Activated CD4-positive, alpha-beta T cell treated with anti-CD3 and anti-CD28 coated beads, Interleukin-2, amount 10 ng/mL, durations not matched to agents 24 days and 14 days (primary cell): Measurements from ENCODE around the gene TYR. TPM values are rescaled to one million over a fixed set of nuclear protein-coding genes. Genes with fewer than 3 reads are reported as not detected.
"Not testable (repeated sequence)": the region's sequence is repeated elsewhere in the genome, so short reads cannot be mapped to it uniquely, and the experiment has no call there.

Experiments used
- DNase-seq: peaks from one replicate; pipeline ENCODE4 v3.0.0; 2022
- H3K27ac Mint-ChIP-seq: one replicate; pipeline ENCODE4 v1.8.0; 2022; ENCODE audit warnings: mild to moderate bottlenecking, mixed read lengths
- H3K27me3 Mint-ChIP-seq: one replicate; pipeline ENCODE4 v1.8.0; 2022; ENCODE audit warnings: mixed read lengths
- H3K36me3 Mint-ChIP-seq: one replicate; pipeline ENCODE4 v1.8.0; 2022; ENCODE audit warnings: low read depth, mild to moderate bottlenecking, mixed read lengths
- H3K4me1 Mint-ChIP-seq: one replicate; pipeline ENCODE4 v1.8.0; 2021; ENCODE audit warnings: mixed read lengths
- H3K4me3 Mint-ChIP-seq: one replicate; pipeline ENCODE4 v1.8.0; 2022; ENCODE audit warnings: mild to moderate bottlenecking, moderate library complexity, mixed read lengths
- H3K9me3 Mint-ChIP-seq: one replicate; pipeline ENCODE4 v1.8.0; 2021; ENCODE audit warnings: mixed read lengths
- intact Hi-C: fragments of 100-400 bp; cut with micrococcal nuclease; formaldehyde crosslinking; loops from one replicate; pipeline ENCODE4 v1.15.1; 2023
- total RNA-seq: library from RNA; stranded (reverse); gene quantifications from 2 replicates; pipeline ENCODE4 v1.2.3, GENCODE V29; 2022

The TYR gene
- total RNA-seq, 1 donor from 2014 or later, result not detected

DNA sequence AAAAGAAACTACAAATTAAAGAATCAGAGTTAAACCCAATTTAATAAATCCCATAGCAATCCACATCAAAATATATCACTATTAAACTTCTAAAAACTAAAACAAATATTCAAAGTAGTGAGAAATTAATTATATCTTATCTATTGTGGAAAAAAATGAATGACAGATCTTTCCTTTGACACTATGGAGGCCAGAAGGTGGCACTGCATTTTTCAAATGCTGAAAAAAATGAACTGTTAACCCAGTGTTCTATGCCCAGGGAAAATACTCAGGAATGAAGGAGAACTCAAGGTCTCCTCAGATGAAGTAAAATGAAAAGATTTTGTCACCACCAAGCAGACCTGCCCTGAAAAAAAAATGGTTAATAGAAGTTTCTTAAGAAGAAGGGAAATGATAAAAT lies 27.7 kb downstream of the TYR start:
- no peak overlapping the region for H3K4me3 Mint-ChIP-seq
- intact Hi-C loops, result no loop called here
- H3K27ac Mint-ChIP-seq, result no peak overlapping the region
- no peak for DNase-seq
- H3K4me1 Mint-ChIP-seq, result no peaks in the 10 kb centered on the region
- no peaks in the 10 kb centered on the region for H3K9me3 Mint-ChIP-seq
- no peaks in the 10 kb centered on the region for H3K27me3 Mint-ChIP-seq
- H3K36me3 Mint-ChIP-seq, result no peaks in the 10 kb centered on the region

DNA sequence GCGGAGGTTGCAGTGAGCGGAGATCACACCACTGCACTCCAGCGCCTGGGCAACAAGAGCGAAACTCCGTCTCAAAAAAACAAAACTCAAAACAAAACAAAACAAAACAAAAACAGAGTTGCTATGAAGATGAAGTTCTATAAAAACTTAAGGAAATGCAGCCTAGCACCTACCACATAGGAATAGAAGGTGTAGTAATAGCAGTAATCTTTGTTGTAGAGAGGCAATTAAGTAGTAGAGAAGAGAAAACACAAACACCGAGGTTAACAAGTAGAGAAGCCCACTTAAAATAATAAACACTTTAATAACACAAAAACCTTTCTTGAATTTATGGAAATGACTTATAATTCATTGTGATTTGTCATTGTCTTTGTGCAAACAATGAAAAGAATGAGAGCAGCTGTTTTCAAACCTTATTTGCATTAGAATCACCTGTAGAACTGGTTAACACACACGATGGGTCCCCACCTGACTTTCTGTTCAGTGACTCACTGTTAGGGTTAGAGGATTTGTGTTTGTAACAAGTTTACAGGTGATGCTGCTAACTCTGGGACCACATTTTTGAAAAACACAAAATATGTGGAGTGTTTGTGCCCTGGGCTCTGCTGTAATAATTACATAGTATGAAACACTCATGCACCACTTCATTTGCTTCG lies 43.1 kb downstream of the TYR start:
- Mint-ChIP-seq H3K27ac (no peak overlapping the region), H3K9me3 (no peaks in the 10 kb centered on the region), H3K27me3 (no peaks in the 10 kb centered on the region), H3K4me3 (no peak overlapping the region), H3K36me3 (no peaks in the 10 kb centered on the region), H3K4me1 (no peaks in the 10 kb centered on the region)
- no peak for DNase-seq
- intact Hi-C loops, result no loop called here

DNA sequence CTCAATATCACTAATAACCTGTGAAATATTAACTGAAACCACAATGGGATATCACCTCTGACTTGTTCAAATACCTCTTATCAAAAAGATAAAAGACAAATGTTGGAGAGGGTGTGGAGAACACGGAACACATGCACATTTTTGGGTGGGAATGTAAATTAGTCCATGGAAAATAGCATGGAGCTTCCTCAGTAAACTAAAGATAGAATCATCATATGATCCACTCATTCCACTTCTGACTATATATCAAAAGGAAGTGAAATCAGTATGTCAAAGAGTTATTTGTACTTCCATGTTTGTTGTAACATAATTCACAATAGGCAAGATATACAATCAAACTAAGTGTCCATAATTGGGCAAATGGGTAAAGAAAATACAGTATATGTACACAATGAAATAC lies 57.4 kb downstream of the TYR start:
- Mint-ChIP-seq H3K27ac (no peak overlapping the region), H3K9me3 (no peaks in the 10 kb centered on the region), H3K27me3 (no peaks in the 10 kb centered on the region), H3K4me3 (no peak overlapping the region), H3K36me3 (no peaks in the 10 kb centered on the region), H3K4me1 (no peaks in the 10 kb centered on the region)
- DNase-seq, result no peak
- intact Hi-C loops, result no loop called here

DNA sequence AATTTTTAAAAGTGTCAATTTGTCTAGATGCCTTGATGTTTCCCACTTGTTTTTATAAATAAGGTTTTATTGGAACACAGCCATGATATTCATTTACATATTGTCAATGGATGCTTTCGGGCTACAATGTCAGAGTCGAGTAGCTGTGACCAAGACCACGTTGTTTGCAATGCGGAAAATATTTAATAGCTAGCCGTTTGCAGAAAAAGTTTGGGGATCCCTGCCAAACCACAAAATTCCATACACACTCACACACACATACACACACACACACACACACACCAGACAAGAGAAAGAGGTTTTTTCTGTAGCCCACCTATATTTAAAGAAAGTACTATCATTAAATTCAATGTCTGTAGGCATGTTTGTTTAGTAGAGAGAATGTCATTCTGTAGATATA lies 58.3 kb downstream of the TYR start:
- intact Hi-C loops, result no loop called here
- Mint-ChIP-seq H3K36me3 (no peaks in the 10 kb centered on the region), H3K27me3 (no peaks in the 10 kb centered on the region), H3K4me3 (no peak overlapping the region), H3K27ac (no peak overlapping the region), H3K4me1 (no peaks in the 10 kb centered on the region), H3K9me3 (no peaks in the 10 kb centered on the region)
- no peak for DNase-seq

DNA sequence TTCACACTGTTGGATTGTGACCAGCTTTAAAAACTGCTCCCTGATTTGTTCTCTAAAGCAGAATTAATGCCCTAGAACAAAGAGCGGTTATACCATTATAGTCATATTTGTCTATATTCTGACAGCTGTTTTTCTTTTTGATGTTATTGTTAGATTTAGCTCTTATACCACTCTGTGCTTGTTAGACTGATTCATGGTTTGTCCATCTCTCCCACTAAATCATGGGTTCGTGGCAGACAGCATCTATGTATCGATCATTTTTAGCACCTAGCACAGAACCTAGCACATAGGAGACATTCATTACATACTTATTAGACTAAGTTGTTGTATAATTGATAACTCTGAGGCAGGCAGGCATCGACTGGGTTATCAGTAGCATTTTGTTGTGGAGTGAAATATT lies 69.3 kb downstream of the TYR start:
- H3K36me3 Mint-ChIP-seq, H3K4me1 Mint-ChIP-seq, H3K9me3 Mint-ChIP-seq, H3K27ac Mint-ChIP-seq, intact Hi-C loops, DNase-seq, H3K4me3 Mint-ChIP-seq, H3K27me3 Mint-ChIP-seq: not testable (repeated sequence)

DNA sequence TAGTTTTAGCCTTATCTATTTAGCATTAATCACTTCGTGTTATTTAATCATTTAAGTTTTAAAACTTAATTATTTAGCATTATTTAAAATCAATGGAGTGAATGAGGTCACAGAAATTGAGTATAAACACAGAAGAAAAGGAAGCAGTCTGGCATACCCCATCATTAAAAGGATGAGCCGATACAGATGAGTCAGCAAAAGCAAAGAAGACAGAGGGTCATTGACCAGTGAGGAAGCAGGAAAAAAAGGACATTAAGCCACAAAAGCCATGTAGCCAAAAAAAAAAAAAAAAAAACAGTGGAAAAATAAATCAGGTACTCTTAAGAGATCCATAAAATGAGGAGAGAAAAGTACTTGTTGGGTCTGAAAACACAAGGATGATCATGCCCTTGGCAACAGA lies 71.5 kb downstream of the TYR start:
- no peaks in the 10 kb centered on the region for H3K4me1 Mint-ChIP-seq
- DNase-seq, result no peak
- no peaks in the 10 kb centered on the region for H3K9me3 Mint-ChIP-seq
- no peak overlapping the region for H3K4me3 Mint-ChIP-seq
- H3K27me3 Mint-ChIP-seq, result no peaks in the 10 kb centered on the region
- no peak overlapping the region for H3K27ac Mint-ChIP-seq
- intact Hi-C loops, result no loop called here
- no peaks in the 10 kb centered on the region for H3K36me3 Mint-ChIP-seq

DNA sequence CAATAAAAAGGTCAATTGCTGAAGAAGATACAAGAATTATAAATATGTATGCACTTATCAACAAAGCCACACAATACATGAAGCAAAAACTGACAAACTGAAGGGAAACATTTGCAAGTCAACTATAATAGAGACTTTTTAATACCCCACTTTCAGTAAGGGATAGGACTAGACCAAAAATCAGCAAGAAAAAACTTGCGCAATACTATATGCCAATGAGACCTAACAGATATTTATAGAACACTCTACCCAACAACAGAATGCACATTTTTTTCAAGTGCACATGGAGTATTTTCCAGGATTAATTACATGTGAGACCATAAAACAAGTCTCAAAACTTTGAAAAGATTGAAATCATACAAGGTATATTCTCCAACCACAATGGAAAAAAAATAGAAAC lies 83.8 kb downstream of the TYR start:
- not testable (repeated sequence) for H3K27me3 Mint-ChIP-seq, H3K9me3 Mint-ChIP-seq, DNase-seq

DNA sequence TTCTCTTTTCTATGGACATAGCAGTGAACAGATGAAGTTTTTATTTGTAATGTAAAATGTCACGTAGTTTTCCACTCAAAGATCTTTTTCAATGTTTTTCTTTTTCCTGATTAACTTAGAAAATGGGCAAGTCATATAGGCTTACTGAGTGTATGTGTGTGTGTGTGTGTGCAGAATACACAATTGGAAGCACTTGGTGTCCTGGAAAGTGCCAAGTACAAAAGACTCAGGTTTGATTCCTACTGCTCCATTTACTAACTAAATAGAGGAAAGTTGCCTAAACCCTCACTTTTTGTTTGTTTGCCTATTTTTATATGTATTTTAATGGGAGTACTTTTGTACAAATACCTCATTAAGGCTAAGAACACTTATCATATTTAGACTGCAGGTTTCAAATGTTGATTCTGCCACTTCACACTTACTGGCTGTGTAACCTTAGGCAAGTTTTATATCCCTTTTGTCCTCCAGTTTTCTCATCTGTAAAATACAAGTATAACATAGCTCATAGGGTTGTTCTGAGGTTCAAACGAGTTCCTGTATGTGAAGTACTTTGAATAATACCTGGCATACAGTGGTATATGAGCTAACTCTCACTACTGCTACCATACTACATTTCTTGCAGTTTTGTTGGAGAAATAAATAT lies 90.1 kb downstream of the TYR start:
- DNase-seq, result no peak
- Mint-ChIP-seq H3K9me3 (no peaks in the 10 kb centered on the region), H3K27me3 (no peaks in the 10 kb centered on the region), H3K27ac (no peak overlapping the region), H3K36me3 (no peaks in the 10 kb centered on the region), H3K4me3 (no peak overlapping the region), H3K4me1 (no peaks in the 10 kb centered on the region)
- intact Hi-C loops, result no loop called here

More for the DNA sequence above, 83.8 kb downstream of the TYR start:
- H3K27ac Mint-ChIP-seq, H3K36me3 Mint-ChIP-seq, intact Hi-C loops, H3K4me1 Mint-ChIP-seq, H3K4me3 Mint-ChIP-seq: not testable (repeated sequence)

DNA sequence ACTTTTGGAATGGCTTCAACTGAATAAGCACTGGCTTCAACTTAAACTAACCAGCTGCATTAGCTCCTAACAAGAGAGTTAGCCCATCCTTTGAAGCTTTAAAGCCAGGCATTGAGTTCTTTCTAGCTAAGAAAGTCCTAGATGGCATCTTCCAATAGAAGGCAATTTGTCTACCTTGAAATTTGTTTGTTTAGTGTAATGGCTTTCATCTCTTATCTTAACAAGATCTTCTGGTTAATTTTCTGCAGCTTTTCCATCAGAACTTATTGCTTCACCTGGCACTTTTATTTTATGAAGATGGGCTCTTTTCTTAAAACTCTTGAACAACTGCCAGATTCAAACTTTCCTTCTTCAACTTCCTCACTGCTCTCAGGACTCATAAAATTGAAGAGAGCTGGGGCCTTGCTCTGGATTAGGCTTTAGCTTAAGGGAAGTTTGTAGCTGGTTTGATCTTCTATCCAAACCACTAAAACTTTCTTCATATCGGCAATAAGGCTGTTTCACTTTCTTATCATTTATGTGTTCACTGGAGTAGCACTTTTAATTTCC lies 94.9 kb downstream of the TYR start:
- H3K27me3 Mint-ChIP-seq, H3K36me3 Mint-ChIP-seq, H3K4me3 Mint-ChIP-seq, H3K27ac Mint-ChIP-seq, H3K9me3 Mint-ChIP-seq, DNase-seq, intact Hi-C loops, H3K4me1 Mint-ChIP-seq: not testable (repeated sequence)

DNA sequence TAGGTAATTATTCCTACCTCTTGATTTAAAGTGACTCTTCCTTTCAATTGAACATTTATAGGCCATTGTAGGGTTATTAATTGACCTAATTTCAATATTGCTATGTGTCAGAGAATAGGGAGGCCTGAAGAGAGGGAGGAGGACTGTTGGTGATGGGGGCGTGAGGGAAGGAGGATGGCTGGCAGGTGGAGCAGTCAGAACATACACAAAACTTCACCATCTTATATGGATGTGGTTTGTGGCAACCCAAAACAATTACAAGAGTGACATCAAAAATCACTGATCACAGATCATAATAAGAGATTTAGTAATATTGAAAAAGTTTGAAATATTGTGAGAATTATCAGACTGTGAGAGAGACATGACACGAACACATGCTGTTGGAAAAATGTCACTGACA lies 95.5 kb downstream of the TYR start:
- H3K27ac Mint-ChIP-seq, DNase-seq, intact Hi-C loops, H3K27me3 Mint-ChIP-seq, H3K36me3 Mint-ChIP-seq, H3K4me3 Mint-ChIP-seq, H3K4me1 Mint-ChIP-seq, H3K9me3 Mint-ChIP-seq: not testable (repeated sequence)

DNA sequence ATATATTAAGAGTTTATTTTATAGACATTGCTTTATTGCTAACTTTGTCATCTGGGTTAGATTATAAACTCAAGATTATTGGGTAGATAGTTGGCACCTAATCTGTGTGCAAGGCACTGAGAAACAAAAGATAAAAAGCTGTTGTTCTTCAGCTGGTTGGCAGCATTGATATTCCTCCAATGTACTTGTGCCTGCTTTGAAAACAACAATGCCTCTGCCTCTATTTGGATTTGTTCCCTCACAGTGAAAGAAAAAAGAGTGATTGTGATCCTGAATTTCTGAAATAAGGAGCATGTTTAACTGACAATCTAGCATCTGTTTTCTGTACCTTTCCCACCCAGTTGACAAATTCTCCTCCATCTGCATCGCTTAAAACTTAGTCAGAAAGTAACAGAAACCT lies 98.3 kb downstream of the TYR start:
- no peaks in the 10 kb centered on the region for H3K9me3 Mint-ChIP-seq
- no peak overlapping the region for H3K27ac Mint-ChIP-seq
- no peaks in the 10 kb centered on the region for H3K27me3 Mint-ChIP-seq
- H3K4me1 Mint-ChIP-seq, result no peaks in the 10 kb centered on the region
- H3K36me3 Mint-ChIP-seq, result no peaks in the 10 kb centered on the region
- no peak for DNase-seq
- intact Hi-C loops, result no loop called here
- no peak overlapping the region for H3K4me3 Mint-ChIP-seq

DNA sequence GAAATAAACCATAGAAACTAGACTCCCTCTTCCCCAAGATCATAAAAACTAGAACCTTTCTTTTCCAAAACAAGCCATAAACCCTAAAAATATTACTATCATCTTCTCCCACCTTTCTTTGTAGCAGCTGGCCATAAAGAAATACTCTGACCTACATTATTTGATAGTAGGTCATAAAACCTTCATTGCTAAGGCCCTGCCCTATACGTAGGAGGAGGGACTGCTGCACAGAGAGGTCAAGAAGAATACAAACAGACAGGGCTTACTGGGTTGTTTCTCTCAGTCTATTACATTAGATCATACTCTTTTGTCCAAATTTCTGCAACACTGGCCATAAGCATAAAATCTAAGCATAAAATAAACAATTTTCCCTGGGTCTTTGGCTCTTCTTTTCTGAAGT lies 101.5 kb downstream of the TYR start:
- no peaks in the 10 kb centered on the region for H3K27me3 Mint-ChIP-seq
- no peak overlapping the region for H3K4me3 Mint-ChIP-seq
- no peak overlapping the region for H3K27ac Mint-ChIP-seq
- H3K4me1 Mint-ChIP-seq, result no peaks in the 10 kb centered on the region
- DNase-seq, result no peak
- intact Hi-C loops, result no loop called here
- peaks cover 3% of the 10 kb centered on the region for H3K9me3 Mint-ChIP-seq
- H3K36me3 Mint-ChIP-seq, result no peaks in the 10 kb centered on the region

DNA sequence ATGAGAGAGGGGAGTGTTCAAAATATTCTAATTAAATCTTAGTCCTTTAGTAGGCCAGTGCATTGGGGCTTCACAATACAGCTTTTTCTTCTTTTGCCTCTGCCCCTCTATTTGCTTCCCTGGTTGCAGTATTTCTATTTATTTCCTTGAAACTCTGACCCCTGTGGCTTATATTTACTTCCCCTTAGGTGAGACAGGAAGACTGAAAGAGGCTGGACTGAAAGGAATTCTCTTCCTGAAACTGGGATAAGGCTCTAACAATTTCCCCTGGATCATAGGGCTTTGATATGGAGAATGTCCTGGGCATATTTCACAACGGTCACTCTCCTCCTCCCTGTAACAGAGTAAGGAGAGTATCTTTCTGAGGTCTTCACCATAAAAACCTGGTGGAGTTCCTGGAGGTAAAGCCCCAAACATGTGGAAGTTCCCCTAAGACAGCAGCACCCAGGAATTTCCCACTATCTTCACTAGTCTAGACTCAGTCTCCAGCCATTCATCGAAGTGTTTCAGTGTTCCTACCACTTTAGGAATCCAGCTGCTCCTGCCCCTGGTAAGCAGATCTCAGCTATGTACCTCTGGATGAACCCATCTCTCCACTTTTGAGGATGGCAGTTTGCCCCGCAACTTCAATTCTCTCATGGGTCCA lies 103.5 kb downstream of the TYR start:
- H3K27ac Mint-ChIP-seq, H3K4me3 Mint-ChIP-seq, H3K36me3 Mint-ChIP-seq, H3K27me3 Mint-ChIP-seq, H3K4me1 Mint-ChIP-seq, H3K9me3 Mint-ChIP-seq, DNase-seq, intact Hi-C loops: not testable (repeated sequence)

DNA sequence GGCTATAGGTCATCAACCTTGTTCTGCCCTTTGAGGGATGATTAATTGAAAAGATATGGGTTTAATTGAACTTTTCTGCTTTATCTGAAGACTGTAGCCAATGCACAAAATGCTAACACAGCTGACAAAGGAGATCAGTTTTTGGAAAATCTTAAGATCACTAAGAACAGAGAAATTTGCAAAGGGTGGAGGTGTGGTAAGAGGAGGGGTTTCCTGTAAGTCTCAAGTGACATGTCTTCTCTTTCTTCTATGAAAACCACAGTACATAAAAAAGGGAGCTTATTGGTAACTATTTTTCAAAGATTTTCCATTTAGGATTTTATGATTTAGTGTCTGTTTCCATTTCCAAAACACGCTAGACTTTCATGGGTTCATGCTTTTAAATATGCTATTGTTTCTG lies 108.9 kb downstream of the TYR start:
- DNase-seq, H3K27ac Mint-ChIP-seq, H3K9me3 Mint-ChIP-seq, H3K27me3 Mint-ChIP-seq, H3K4me3 Mint-ChIP-seq, H3K36me3 Mint-ChIP-seq, intact Hi-C loops, H3K4me1 Mint-ChIP-seq: not testable (repeated sequence)
